Endothelial cell of umbilical vein (primary cell): ENCODE data around the gene IRF8. TPM values are rescaled to one million over a fixed set of nuclear protein-coding genes. Genes with fewer than 3 reads are reported as not detected.

Experiments
- BruUV-seq: library from RNA; stranded (reverse); fragments of 400-500 nt; replicated peaks from 2 replicates; lab custom pipeline; 2021; lab: Mats Ljungman, UMichigan
- CTCF ChIA-PET: fragments of 300-600, 350-600 bp; sonication (Branson Sonifier 250); formaldehyde crosslinking; loops from one replicate; lab custom pipeline; 2021; ENCODE audit warnings: antibody characterized with exemption, inconsistent platforms; lab: Charles Lee
- POLR2A ChIA-PET: fragments of 300-600, 350-600 bp; sonication (Branson Sonifier 250); formaldehyde crosslinking; loops from one replicate; lab custom pipeline; 2021; ENCODE audit warnings: antibody characterized with exemption, inconsistent platforms; lab: Charles Lee
- DNase-seq: peaks from one replicate; pipeline ENCODE4 v3.0.0-alpha.2; 2011; ENCODE audit warnings: low read depth, low spot score
- FAIRE-seq: peaks from 2 replicates; lab custom pipeline; 2011; peaks lifted over from hg19 to GRCh38; lab: Jason Lieb, UNC
- H2AFZ ChIP-seq: 2 replicates; pipeline ENCODE4 v1.6.0; 2012; ENCODE audit warnings: low read depth, low read length, control low read depth, inconsistent platforms
- H3K27ac ChIP-seq: 2 replicates; pipeline ENCODE4 v1.5.1; 2011; ENCODE audit warnings: low read depth, mild to moderate bottlenecking, control low read depth, low read length, moderate library complexity; ENCODE audit not compliant: insufficient read depth
- H3K27me3 ChIP-seq, 2 experiments: 2 replicates each; pipeline versions ENCODE4 v1.6.0 to v1.6.1; 2011; ENCODE audit warnings: low read length in 2 of 2, mixed read lengths in 1 of 2; ENCODE audit not compliant: control insufficient read depth in 2 of 2, insufficient read depth in 2 of 2
- H3K36me3 ChIP-seq, 2 experiments: 2 replicates in 1 of 2; 3 replicates in 1 of 2; pipeline ENCODE4 v1.5.1; 2011; ENCODE audit warnings: low read length in 2 of 2, mild to moderate bottlenecking in 1 of 2, moderate library complexity in 1 of 2; ENCODE audit not compliant: control insufficient read depth in 2 of 2, insufficient read depth in 2 of 2; ENCODE audit errors: extremely low read depth in 1 of 2
- H3K4me1 ChIP-seq: 3 replicates; pipeline ENCODE4 v1.5.1; 2011; ENCODE audit warnings: mild to moderate bottlenecking, low read length; ENCODE audit not compliant: control insufficient read depth, insufficient read depth; ENCODE audit errors: extremely low read depth
- H3K4me2 ChIP-seq: 2 replicates; pipeline ENCODE4 v1.6.1; 2011; ENCODE audit warnings: low read length, control low read depth, mixed read lengths; ENCODE audit not compliant: insufficient read depth
- H3K4me3 ChIP-seq, 3 experiments: fragments of 200-600 bp in 1 of 3; sonication (generic), shearing (Covaris generic) in 1 of 3; replicated peaks in 1 of 3; 2 replicates each; pipeline ENCODE4 v1.5.1; 2011 to 2016; ENCODE audit warnings: control low read depth in 3 of 3, low read length in 3 of 3, mild to moderate bottlenecking in 2 of 3, inconsistent platforms in 1 of 3, low read depth in 1 of 3, moderate library complexity in 1 of 3; ENCODE audit not compliant: insufficient read depth in 1 of 3
- H3K79me2 ChIP-seq: 2 replicates; pipeline ENCODE4 v1.6.0; 2012; ENCODE audit warnings: low read length, inconsistent platforms; ENCODE audit not compliant: control insufficient read depth, insufficient read depth
- H3K9ac ChIP-seq: replicated peaks from 2 replicates; pipeline ENCODE3; 2011; ENCODE audit warnings: low read length, control low read depth; ENCODE audit not compliant: insufficient read depth; ENCODE audit errors: extremely low read depth
- H3K9me1 ChIP-seq: replicated peaks from 3 replicates; pipeline ENCODE4 v1.6.0; 2011; ENCODE audit warnings: mild to moderate bottlenecking, low read length; ENCODE audit not compliant: control insufficient read depth, insufficient read depth; ENCODE audit errors: extremely low read depth
- H3K9me3 ChIP-seq: replicated peaks from 2 replicates; pipeline ENCODE4 v1.5.1; 2012; ENCODE audit warnings: low read length, inconsistent platforms; ENCODE audit not compliant: control insufficient read depth, insufficient read depth
- H4K20me1 ChIP-seq: replicated peaks from 2 replicates; pipeline ENCODE3; 2011; ENCODE audit warnings: mild to moderate bottlenecking, low read length; ENCODE audit not compliant: control insufficient read depth, insufficient read depth; ENCODE audit errors: extremely low read depth
- CTCF ChIP-seq, 2 donors: IDR thresholded peaks; 1 replicate in 1 of 2; 2 replicates in 1 of 2; pipeline ENCODE4 v1.5.1; 2011; ENCODE audit warnings: low read length in 2 of 2, mild to moderate bottlenecking in 2 of 2, moderate library complexity in 2 of 2, control low read depth in 1 of 2, inconsistent platforms in 1 of 2, low read depth in 1 of 2; ENCODE audit not compliant: insufficient read depth in 1 of 2; ENCODE audit errors: extremely low read depth in 1 of 2
- EZH2 ChIP-seq: IDR thresholded peaks from 2 replicates; pipeline ENCODE4 v1.6.1; 2012; ENCODE audit warnings: borderline replicate concordance, low read depth, mild to moderate bottlenecking, moderate library complexity, low read length, inconsistent platforms; ENCODE audit not compliant: severe bottlenecking
- FOS ChIP-seq: IDR thresholded peaks from 2 replicates; pipeline ENCODE4 v1.6.1; 2011; ENCODE audit warnings: mild to moderate bottlenecking, low read length, moderate library complexity, borderline replicate concordance; ENCODE audit not compliant: insufficient read depth
- GATA2 ChIP-seq: IDR thresholded peaks from 2 replicates; pipeline ENCODE4 v1.7.0; 2011; ENCODE audit warnings: low read depth, mild to moderate bottlenecking, moderate library complexity, mixed read lengths, low read length; ENCODE audit not compliant: insufficient read length, insufficient read depth
- JUN ChIP-seq: IDR thresholded peaks from 2 replicates; pipeline ENCODE4 v1.6.1; 2011; ENCODE audit warnings: borderline replicate concordance, low read depth; ENCODE audit not compliant: insufficient read length, insufficient read depth
- MYC ChIP-seq: IDR thresholded peaks from one replicate; pipeline ENCODE4 v1.6.1; 2011; ENCODE audit warnings: mild to moderate bottlenecking, low read depth, low read length
- POLR2A ChIP-seq: IDR thresholded peaks from 2 replicates; pipeline ENCODE4 v1.6.1; 2012; ENCODE audit warnings: low read depth, mild to moderate bottlenecking, control low read depth, low read length
- POLR2AphosphoS5 ChIP-seq: IDR thresholded peaks from 2 replicates; pipeline ENCODE4 v1.6.1; 2012; ENCODE audit warnings: low read depth, mild to moderate bottlenecking, control low read depth, low read length, moderate library complexity; ENCODE audit not compliant: insufficient read depth
- dilution Hi-C: fragments of 300-500 bp; cut with MboI; formaldehyde crosslinking; loops from one replicate; pipeline ENCODE4 v1.15.0; 2019; ENCODE audit warnings: low sequenced_read_pairs; ENCODE audit not compliant: extremely low pct_ligation_motif_present
- intact Hi-C: fragments of 100-400 bp; cut with micrococcal nuclease; formaldehyde crosslinking; loops from one replicate; pipeline ENCODE4 v1.10.0; 2022
- polyA plus RNA-seq, 4 experiments: library from polyadenylated mRNA; depleted of rRNA in 3 of 4; stranded (reverse) in 3 of 4; unstranded in 1 of 4; fragments of >200 nt; gene quantifications; 2 replicates each; pipeline versions ENCODE4 v1.2.1 to v1.2.3, GENCODE V29; 2011 to 2012; ENCODE audit warnings: missing spikeins in 1 of 4
- total RNA-seq: library from RNA; stranded (reverse); gene quantifications from 2 replicates; pipeline ENCODE4 v1.2.3, GENCODE V29; 2021
- TF ChIP-seq, protein P1 (sequence below): IDR thresholded peaks from 2 replicates; pipeline ENCODE4 v1.6.1; 2011; ENCODE audit not compliant: insufficient read depth, insufficient read length

Gene IRF8
- total and polyA plus RNA-seq, 2 donors (not counting 3 experiments of a cell fraction or from before 2014, with no cell fraction given) = not detected

DNA sequence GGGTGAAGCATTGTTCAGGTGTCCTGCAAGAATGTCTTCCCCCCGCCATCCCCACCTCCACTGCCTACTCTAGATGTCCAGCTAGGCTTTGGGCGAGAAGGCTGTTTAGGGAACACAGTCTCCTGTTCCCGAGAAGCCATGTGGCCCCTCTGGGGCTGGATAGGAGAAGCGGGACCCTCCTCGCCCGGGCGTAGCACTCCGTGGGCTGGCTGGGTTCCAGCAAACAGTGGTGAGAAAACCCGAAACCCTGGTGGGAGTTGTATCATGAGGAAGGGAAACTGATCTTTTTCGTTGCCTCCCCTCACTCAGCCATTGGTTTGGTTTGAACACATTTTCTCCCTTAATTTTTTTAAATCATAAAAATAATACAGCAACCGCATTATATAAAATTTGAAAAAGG lies 56.6 kb downstream of the IRF8 start:
- no peak overlapping the region for H3K9ac ChIP-seq
- TF ChIP-seq MYC = no peak
- TF ChIP-seq CTCF (IDR thresholded peaks at IDR 0.05; ENCODE audit: extremely low read depth in 1 of 2, insufficient read depth in 1 of 2, low read depth in 1 of 2, low read length in 2 of 2) = no peak
- no peak for TF ChIP-seq POLR2AphosphoS5
- TF ChIP-seq POLR2A = no peak
- no peak for TF ChIP-seq GATA2
- TF ChIP-seq JUN = no peak
- no peak for TF ChIP-seq FOS
- TF ChIP-seq EZH2 = no peak
- TF ChIP-seq, protein P1, sequence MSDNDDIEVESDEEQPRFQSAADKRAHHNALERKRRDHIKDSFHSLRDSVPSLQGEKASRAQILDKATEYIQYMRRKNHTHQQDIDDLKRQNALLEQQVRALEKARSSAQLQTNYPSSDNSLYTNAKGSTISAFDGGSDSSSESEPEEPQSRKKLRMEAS = no peak
- no peak overlapping the region for H3K4me2 ChIP-seq
- no peak for FAIRE-seq
- ChIA-PET POLR2A (no interaction called here), CTCF (no interaction called here)
- H4K20me1 ChIP-seq = no peaks in the 10 kb centered on the region
- no peak overlapping the region for H3K27ac ChIP-seq
- DNase-seq = no peak
- H2AFZ ChIP-seq = no peak overlapping the region
- no TSS peak for BruUV-seq
- H3K9me1 ChIP-seq = no peaks in the 10 kb centered on the region
- no peaks in the 10 kb centered on the region for H3K9me3 ChIP-seq
- H3K79me2 ChIP-seq = no peaks in the 10 kb centered on the region
- dilution Hi-C loops = no loop called here
- H3K27me3 ChIP-seq = peaks cover 0 to 3% of the 10 kb centered on the region in 2 experiments
- H3K4me1 ChIP-seq = no peaks in the 10 kb centered on the region
- intact Hi-C loops = no loop called here
- no peak overlapping the region for H3K4me3 ChIP-seq
- no peaks in the 10 kb centered on the region for H3K36me3 ChIP-seq
